ENCODE data around the gene TCEANC2.

The TCEANC2 gene

DNA sequence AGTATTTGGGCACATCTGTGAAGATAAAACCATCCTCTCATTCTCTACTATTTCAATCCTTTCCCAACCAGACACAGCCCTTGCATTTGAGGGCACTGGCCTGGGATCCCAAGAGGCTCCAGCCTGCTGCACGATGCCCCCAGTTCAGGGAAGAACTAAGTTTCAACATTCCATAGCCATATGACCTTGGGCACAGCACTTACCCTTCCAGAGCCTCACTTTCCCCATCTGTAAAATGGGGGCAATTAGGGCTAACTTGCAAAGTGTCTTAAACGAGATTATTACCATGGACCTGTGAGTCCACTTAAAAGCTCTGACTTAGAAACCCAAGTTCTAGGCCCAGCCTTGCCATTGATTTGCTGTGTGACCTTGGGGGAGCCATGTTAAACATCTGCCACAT lies 76.5 kb downstream of the TCEANC2 start:
- no peak for DNase-seq (ENCODE audit: extremely low read depth in 1 of 2, low read depth in 1 of 2)

DNA sequence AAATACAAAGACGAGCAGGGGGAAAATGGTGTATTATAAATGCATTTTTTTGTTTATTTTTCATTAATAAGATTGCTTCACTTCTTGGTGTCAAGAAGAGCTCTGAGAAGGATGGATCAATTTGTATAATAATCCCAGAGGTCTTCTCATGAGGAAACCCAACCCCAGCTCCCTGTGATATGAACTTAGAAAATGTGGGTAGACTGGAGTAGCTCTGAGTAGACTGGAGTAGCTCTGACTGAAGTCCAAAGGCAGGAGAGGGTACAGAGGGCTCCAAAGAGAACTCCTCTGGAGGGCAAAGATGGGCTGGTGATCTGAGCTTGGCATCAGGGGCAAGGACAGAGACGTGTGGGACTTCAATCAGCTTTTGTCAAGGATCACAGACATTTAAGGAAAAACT lies 78.0 kb downstream of the TCEANC2 start:
- DNase-seq (ENCODE audit: extremely low read depth in 1 of 2, low read depth in 1 of 2) = no peak

DNA sequence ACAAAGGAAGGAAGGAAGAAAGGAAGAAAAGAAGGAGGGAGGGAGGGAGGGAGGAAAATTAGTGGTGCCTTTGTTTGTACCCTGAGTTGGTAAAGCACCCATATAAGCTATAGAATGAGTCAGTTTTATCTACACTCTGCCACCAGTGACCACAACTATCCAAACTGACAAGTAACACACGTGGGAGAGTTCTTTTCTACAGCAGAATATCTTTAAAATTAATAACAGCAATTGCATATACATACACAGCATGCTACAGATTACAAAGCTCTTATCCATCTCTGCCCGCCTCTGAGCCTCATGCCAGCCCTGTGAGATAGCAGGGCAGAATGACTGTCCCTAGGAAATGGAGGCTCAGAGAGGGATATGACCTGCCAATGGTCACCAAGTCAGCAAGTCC lies 79.1 kb downstream of the TCEANC2 start:
- DNase-seq (ENCODE audit: extremely low read depth in 1 of 2, low read depth in 1 of 2) = no peak

DNA sequence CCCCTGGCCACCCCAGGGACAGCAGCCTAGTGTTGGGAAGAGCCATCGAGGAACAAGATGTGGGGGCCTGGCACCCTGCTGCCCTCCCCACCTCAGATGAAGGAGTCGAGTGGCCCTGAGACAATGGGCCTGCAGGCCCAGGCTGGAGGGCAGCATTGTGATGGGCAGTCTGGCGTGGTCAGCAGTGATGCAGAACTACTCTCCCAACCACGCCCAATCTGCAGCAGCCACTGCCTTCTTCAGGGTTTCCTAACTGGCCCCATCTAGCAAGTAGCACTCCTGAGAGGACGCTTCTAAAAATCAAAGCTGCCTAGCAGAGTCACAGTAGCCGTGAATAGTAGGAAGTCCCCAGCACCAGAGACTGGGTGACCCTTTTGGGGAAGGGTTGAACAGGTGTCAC lies 80.9 kb downstream of the TCEANC2 start:
- DNase-seq (ENCODE audit: extremely low read depth in 1 of 2, low read depth in 1 of 2) = no peak

DNA sequence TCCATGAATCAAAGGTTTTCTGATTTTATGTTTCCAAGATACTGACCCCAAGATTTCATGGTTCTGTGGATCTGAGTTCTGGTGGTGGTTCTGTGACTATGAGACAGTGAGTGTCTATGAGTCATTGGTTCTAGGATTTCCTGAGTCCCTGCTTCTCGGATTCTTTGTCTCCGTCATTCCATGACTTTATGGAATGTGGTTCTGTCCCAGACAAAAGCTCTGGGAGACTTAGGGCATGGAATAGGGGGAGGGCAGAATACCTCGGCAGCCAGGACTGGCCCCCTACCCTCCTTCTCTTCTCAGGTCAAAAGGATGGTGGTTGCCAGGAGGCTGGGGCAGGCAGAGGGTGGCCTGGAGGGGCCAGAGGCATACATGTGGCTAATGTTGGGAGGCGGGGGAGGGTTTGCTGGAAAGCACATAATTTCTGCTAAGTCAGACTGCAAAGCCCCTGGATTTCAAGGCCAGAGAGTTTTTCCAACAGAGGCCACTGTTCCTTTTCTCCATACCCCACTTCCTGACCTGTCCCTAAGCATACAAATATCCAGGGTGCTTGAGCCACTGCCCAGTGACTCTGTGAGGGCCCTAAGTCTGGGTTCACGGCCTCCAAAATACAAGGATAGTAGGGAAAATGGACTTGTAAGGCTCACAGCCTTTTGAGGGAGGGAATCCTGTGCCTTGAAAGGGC lies 82.2 kb downstream of the TCEANC2 start:
- DNase-seq (ENCODE audit: extremely low read depth in 1 of 2, low read depth in 1 of 2) = no peak

DNA sequence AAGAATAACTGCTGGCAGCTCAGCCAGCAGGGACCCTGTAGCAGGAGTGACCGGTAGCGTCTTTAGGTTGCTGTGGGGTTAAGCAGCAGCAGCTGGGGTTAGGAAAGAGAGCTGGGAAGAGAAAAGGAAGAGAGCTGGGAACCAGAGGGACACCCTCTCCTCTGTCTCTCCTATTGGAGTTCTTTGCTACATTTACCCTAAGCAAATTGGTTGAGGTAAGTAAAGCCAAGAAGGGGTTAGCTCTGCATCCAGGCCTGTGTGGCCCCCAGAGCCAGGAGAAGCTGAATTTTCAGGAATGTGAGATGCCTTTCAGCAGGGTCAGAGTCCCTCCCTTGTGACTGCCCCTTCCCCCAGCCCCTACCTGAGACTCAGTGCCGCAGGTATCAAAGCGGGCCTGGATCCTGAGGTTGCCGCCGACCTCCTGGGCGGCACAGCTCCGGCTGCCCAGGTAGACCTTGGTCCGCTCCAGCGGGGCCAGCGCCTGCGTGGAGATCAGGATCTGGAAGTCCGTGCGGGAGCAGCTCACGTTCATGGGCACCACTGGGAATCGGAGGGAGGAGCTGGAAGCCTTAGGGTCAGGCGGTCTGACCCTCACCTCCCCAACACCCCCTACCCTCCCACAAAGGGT lies 83.0 kb downstream of the TCEANC2 start:
- DNase-seq (ENCODE audit: extremely low read depth in 1 of 2, low read depth in 1 of 2) = no peak

DNA sequence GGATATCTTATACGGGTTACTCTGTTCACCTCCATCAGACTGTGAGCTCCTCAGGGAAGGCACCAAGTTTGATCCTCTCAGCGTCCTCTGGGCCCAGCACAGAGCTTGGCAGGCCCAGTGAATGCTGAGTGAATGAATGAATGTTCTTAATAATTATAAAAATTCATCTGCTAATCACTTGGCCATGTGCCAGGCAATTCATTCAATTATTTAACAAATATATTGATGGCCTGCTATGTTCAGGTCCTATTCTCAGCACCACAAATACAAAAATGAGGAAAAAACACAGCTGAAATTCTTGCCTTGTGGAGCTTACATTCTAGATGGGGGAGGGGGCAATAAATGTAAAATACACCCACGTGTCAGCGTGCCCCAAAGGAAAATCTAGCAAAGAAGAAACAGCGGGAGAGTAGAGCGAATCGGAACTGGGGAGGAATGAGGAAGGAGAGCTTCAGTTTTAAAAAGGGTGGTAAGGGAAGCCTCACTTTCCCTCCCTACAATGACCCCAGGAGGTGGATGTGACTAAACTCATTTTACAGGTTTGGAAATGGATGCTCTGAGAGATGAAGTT lies 83.6 kb downstream of the TCEANC2 start:
- no peak for DNase-seq (ENCODE audit: extremely low read depth in 1 of 2, low read depth in 1 of 2)

DNA sequence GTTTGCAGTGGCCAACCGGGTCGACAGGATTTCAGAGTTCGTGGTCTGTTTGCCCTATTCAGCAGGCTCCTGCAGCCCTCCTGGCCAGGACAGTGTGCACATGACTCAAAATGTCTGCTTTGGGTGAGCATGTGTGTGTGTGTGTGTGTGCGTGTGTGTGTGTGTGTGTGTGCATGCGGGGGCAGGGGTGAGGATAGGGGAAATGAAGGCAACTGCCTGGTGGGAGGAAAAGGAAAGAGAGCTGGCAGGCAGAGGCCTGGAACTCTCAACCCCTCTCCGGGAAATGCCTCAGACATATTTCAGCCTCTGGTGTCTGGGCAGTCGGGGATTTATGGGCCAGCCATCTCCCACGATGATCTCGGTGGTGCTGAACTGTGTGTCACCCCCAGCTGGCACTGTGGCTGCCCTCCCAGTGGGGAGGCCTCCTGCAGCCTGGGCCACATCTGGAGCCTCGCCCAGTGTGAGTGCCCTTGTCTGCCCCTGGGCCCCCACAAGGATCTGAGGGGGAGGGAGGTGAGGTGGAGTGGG lies 84.2 kb downstream of the TCEANC2 start:
- no peak for DNase-seq (ENCODE audit: extremely low read depth in 1 of 2, low read depth in 1 of 2)

DNA sequence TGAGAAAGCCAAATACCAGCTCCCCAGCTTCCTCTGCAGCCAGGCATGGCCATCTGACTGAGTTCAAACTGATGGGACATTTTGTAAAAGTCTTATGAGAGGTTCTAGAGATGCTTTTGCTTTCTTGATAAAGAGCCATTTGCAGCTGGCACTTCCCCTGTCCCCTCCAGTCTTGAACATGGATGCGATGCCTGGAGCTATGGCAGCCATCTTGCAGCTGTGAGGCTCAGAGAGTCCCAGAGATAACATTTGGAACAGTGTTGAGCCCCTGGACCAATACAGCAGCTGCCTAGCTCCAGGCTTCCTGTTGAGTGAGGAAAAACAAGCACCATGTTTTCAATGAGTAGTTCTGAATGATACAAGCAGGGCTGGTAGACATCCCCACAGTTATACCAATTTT lies 85.6 kb downstream of the TCEANC2 start:
- no peak for DNase-seq (ENCODE audit: extremely low read depth in 1 of 2, low read depth in 1 of 2)

DNA sequence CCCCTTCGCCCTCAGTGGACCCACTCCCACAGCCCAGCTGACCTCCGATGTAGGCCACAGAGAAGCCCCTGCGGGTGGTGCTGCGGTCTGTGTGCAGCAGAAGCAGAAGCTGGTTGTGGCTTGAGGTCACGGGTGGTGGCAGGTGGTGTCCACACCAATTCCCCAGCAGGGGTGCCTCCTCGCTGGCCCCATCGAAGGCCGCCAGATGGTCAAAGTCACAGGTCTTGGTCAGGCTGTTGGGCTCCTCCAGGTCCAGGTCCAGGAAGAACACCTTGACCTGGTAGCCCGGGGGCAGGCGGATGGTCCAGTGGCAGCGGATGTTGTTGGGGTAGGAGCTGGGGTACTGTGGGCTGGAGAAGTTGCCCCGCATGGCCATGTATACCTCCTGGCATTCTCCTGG lies 86.3 kb downstream of the TCEANC2 start:
- DNase-seq (ENCODE audit: extremely low read depth in 1 of 2, low read depth in 1 of 2) = no peak

DNA sequence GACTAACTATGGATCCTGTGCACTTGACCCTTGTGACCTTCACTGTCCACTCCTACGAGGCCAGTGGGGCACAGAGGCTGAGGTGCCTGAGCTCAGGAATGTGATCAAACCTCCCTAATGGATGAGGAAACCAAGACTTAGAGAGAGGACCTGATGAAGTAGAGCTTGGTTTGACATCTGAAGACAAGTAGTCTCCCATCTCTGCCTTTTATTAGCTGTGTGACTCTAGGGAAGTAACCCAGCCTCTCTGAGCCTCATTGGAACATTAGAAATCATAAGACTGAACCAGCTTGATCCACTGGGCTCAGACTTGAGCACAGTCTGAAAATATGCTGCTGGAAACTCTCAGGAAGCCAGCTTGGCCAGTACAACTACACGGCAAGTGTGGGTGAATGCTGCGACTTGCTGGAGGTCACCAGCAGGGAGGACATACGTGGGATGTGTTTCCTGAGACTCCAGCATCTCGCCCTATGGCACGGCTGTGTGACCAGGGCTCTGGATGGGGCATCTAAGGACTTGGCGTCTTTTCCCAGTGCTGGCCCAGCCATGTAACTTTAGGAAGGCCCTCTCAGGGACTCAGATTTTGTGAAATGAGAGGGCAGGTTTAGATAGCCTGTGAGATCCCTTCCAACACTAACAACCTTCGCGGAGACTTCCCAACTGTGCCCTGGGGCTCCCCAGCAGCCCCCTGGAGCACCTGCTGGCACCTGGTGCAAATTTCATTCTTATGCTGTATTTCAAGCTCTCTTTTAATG lies 88.9 kb downstream of the TCEANC2 start:
- DNase-seq (ENCODE audit: extremely low read depth in 1 of 2, low read depth in 1 of 2) = no peak

DNA sequence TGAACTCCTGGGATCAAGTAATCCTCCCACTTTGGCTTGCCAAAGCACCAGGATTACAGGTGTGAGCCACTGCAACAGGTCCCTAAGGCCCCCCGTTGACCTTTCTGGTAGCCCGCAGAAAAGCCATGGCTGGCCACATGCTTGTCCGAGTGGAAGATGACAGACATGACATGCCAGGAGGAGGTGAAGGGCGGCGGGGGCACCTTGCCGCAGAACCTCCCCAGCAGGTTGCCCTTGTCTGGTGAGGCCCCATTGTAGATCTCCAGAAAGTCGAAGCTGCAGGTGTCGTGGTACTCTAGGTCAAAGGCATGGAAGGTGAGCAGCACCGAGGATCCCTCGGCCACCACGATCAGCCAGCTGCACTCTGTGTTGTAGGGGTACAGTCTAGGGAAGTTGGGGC lies 91.0 kb downstream of the TCEANC2 start:
- no peak for DNase-seq (ENCODE audit: extremely low read depth in 1 of 2, low read depth in 1 of 2)

DNA sequence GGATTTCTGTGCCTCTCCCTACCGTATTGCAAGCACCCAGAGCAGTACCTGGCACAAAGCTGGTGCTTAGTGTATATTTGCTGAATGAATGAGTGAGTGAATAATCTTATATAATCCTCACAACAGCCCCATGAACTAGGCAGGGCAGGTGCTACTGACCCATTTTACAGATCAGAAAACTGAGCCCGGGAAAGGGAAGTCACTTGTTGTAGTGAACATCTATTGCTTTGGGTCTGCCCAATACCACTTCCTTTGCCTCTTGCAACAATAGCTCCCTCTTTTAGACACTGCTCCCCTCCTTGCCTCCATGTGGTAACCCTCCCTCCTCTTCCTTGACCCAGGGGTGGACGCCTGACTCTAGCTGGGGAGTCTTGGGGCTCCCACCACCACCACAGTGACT lies 96.3 kb downstream of the TCEANC2 start:
- no peak for DNase-seq (ENCODE audit: extremely low read depth in 1 of 2, low read depth in 1 of 2)

DNA sequence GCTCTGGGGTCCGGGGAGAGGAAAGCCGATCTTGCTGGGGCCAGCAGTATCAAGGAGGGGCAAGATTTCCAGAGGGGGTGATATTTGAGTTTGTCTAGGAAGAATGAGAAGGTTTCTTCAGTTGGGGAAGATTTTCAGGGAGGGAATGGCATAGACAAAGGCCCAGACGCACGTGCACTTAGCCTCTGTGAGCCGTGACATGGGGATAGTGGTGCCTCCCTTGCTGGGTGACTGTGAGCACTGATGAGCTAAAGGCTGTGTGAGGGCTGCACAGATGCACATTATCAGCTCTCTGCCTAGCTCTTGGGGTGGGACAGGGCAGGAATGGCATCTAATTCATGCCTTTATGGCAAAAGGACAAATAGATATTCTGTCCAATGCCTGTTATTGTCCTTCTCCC lies 97.6 kb downstream of the TCEANC2 start:
- no peak for DNase-seq (ENCODE audit: extremely low read depth in 1 of 2, low read depth in 1 of 2)

DNA sequence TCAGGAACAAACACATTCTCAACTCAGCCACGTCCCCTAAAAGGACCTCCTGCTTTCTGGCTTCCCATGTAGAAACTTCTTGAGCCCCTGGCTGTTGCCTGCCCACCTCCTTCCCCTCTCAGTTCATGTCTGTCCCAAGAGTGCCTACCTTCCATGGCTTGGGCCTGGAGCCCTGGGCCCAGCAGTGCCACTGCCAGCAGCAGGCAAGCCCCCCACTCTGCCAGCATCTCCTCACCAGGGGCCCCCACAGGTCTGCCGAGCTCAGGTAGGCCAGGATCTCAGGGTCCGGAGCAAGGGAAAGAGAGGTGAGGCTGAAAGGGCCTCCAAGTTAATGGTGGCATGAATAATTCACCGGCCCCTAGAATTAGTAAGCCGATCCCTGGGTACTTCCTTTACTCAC lies 99.3 kb downstream of the TCEANC2 start, which contains the start of gene CDCP2:
Gene CDCP2 (minus strand): TSS at position 305 of the 400 bp plus-strand sequence. CDS start 78 bp downstream, at position 227.
- DNase-seq (ENCODE audit: extremely low read depth in 1 of 2, low read depth in 1 of 2) = no peak

DNA sequence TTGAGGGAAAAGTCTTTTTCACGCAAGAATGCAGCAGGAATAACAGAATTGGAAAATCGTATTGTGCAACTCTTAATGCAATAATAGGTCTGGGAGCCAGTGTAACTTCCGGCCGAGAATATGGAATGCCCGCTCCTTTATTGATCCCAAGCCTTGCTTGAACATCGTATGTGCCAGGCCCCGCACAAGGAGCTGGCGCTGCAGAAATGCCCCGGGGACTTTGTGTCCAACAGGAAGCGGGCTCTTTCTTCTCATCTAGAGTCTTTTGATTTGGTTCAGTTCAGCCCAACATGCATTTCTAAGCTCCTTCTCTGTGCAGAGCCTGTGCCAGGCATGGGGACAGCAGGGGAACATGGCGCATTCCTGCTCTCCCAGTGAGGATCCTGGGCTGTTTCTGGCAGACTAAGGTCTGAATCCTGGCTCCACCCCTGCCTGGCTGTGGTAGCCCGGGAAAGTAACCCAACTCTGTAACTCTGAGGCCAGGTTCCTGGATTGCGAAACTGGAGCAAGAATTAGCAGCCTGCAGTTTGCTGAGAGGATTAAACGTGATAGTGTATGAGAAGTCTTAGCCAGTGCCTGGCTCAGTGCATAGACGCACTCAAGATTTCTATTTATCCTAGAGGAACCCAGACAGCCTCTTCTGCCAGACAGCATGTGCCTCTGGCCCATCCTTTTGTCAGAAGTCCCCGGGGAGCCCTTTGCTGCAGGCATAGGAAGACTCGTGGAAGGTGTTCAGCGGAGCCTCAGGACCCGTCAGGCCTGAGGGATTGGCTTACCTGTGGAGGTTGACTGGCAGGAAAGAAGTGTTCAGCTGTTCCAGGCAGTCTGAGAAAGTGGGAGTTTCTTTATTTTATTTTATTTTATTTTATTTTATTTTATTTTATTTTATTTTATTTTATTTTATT lies 100.4 kb downstream of the TCEANC2 start:
- no peak for DNase-seq (ENCODE audit: extremely low read depth in 1 of 2, low read depth in 1 of 2)

All from stimulated activated CD8-positive, alpha-beta memory T cell treated with anti-CD3 and anti-CD28 coated beads, Interleukin-7, amount 100 ng/mL, for 48 hours (primary cell).